Measurements from ENCODE around the gene CIRBP. TPM values are rescaled to one million over a fixed set of nuclear protein-coding genes. Genes with fewer than 3 reads are reported as not detected.
"Not testable (repeated sequence)": the region's sequence is repeated elsewhere in the genome, so short reads cannot be mapped to it uniquely, and the experiment has no call there.

CIRBP gene
- total and polyA plus RNA-seq, 2 donors (not counting 1 experiment from before 2014, with no cell fraction given), result 104 to 298 TPM

GRCh38 chr19:1300744-1301490 is 31.8 kb downstream of the CIRBP start:
- Histone ChIP-seq H3K4me3 (replicated peaks in 1 of 4; ENCODE audit: control extremely low read depth in 1 of 4, insufficient read depth in 1 of 4, low read depth in 3 of 4, low read length in 4 of 4) (no peak overlapping the region), H3K4me1 (ENCODE audit: control insufficient read depth, extremely low read depth, insufficient read depth, low read length) (no peaks in the 10 kb centered on the region), H3K79me2 (ENCODE audit: control insufficient read depth, insufficient read depth, low read length) (no peaks in the 10 kb centered on the region), H2AFZ (ENCODE audit: low read length) (no peak overlapping the region), H3K9ac (ENCODE audit: insufficient read depth, low read length) (no peak overlapping the region), H3K9me3 (ENCODE audit: control insufficient read depth, insufficient read depth, low read depth, low read length) (no peaks in the 10 kb centered on the region), H3K4me2 (ENCODE audit: extremely low read depth, insufficient read depth, low read length) (no peak overlapping the region), H3K27me3 (ENCODE audit: control insufficient read depth, insufficient read depth, low read length) (no peaks in the 10 kb centered on the region), H4K20me1 (ENCODE audit: control insufficient read depth, extremely low read depth, insufficient read depth, low read length) (no peaks in the 10 kb centered on the region), H3K36me3 (ENCODE audit: control insufficient read depth, insufficient read depth, low read length) (no peaks in the 10 kb centered on the region), H3K27ac (ENCODE audit: insufficient read depth, low read length) (no peak overlapping the region)
- DNase-seq (ENCODE audit: low read depth in 2 of 2), result no peak
- TF ChIP-seq CTCF (conservative IDR thresholded peaks at IDR 0.05 in 1 of 2, IDR thresholded peaks at IDR 0.05 in 1 of 2; ENCODE audit: low read depth in 1 of 2, low read length in 2 of 2), result no peak
- no peak for TF ChIP-seq EZH2 (IDR thresholded peaks at IDR 0.05; ENCODE audit: low read length, missing control alignments)

- Histone ChIP-seq H3K9ac (ENCODE audit: insufficient read depth, low read length) (no peak overlapping the region), H3K9me3 (ENCODE audit: control insufficient read depth, insufficient read depth, low read depth, low read length) (no peaks in the 10 kb centered on the region), H3K4me1 (ENCODE audit: control insufficient read depth, extremely low read depth, insufficient read depth, low read length) (no peaks in the 10 kb centered on the region), H3K4me3 (replicated peaks in 1 of 4; ENCODE audit: control extremely low read depth in 1 of 4, insufficient read depth in 1 of 4, low read depth in 3 of 4, low read length in 4 of 4) (no peak overlapping the region), H3K27me3 (ENCODE audit: control insufficient read depth, insufficient read depth, low read length) (no peaks in the 10 kb centered on the region), H3K4me2 (ENCODE audit: extremely low read depth, insufficient read depth, low read length) (no peak overlapping the region), H3K36me3 (ENCODE audit: control insufficient read depth, insufficient read depth, low read length) (no peaks in the 10 kb centered on the region), H4K20me1 (ENCODE audit: control insufficient read depth, extremely low read depth, insufficient read depth, low read length) (no peaks in the 10 kb centered on the region), H3K27ac (ENCODE audit: insufficient read depth, low read length) (no peak overlapping the region), H2AFZ (ENCODE audit: low read length) (no peak overlapping the region), H3K79me2 (ENCODE audit: control insufficient read depth, insufficient read depth, low read length) (no peaks in the 10 kb centered on the region)
- no peak for DNase-seq (ENCODE audit: low read depth in 2 of 2)
- TF ChIP-seq EZH2 (IDR thresholded peaks at IDR 0.05; ENCODE audit: low read length, missing control alignments) (no peak), CTCF (conservative IDR thresholded peaks at IDR 0.05 in 1 of 2, IDR thresholded peaks at IDR 0.05 in 1 of 2; ENCODE audit: low read depth in 1 of 2, low read length in 2 of 2) (no peak)
These were observed 33.6 kb downstream of the CIRBP start for GRCh38 chr19:1302533-1303239.

GRCh38 chr19:1304197-1304924 is 35.2 kb downstream of the CIRBP start:
- DNase-seq (ENCODE audit: low read depth in 2 of 2), result no peak
- H3K79me2 ChIP-seq (ENCODE audit: control insufficient read depth, insufficient read depth, low read length), result no peaks in the 10 kb centered on the region
- no peak overlapping the region for H3K27ac ChIP-seq (ENCODE audit: insufficient read depth, low read length)
- no peaks in the 10 kb centered on the region for H3K9me3 ChIP-seq (ENCODE audit: control insufficient read depth, insufficient read depth, low read depth, low read length)
- H3K4me3 ChIP-seq (replicated peaks in 1 of 4; ENCODE audit: control extremely low read depth in 1 of 4, insufficient read depth in 1 of 4, low read depth in 3 of 4, low read length in 4 of 4), result no peak overlapping the region
- H4K20me1 ChIP-seq (ENCODE audit: control insufficient read depth, extremely low read depth, insufficient read depth, low read length), result no peaks in the 10 kb centered on the region
- H3K4me2 ChIP-seq (ENCODE audit: extremely low read depth, insufficient read depth, low read length), result no peak overlapping the region
- no peaks in the 10 kb centered on the region for H3K4me1 ChIP-seq (ENCODE audit: control insufficient read depth, extremely low read depth, insufficient read depth, low read length)
- TF ChIP-seq CTCF (conservative IDR thresholded peaks at IDR 0.05 in 1 of 2, IDR thresholded peaks at IDR 0.05 in 1 of 2; ENCODE audit: low read depth in 1 of 2, low read length in 2 of 2) (no peak), EZH2 (IDR thresholded peaks at IDR 0.05; ENCODE audit: low read length, missing control alignments) (no peak)
- H3K27me3 ChIP-seq (ENCODE audit: control insufficient read depth, insufficient read depth, low read length), result no peaks in the 10 kb centered on the region
- no peak overlapping the region for H2AFZ ChIP-seq (ENCODE audit: low read length)
- H3K36me3 ChIP-seq (ENCODE audit: control insufficient read depth, insufficient read depth, low read length), result no peaks in the 10 kb centered on the region
- no peak overlapping the region for H3K9ac ChIP-seq (ENCODE audit: insufficient read depth, low read length)

GRCh38 chr19:1305354-1305753 is 36.2 kb downstream of the CIRBP start:
- H3K79me2 ChIP-seq (ENCODE audit: control insufficient read depth, insufficient read depth, low read length); H3K4me3 ChIP-seq (replicated peaks in 1 of 4; ENCODE audit: control extremely low read depth in 1 of 4, insufficient read depth in 1 of 4, low read depth in 3 of 4, low read length in 4 of 4); H2AFZ ChIP-seq (ENCODE audit: low read length); H3K4me1 ChIP-seq (ENCODE audit: control insufficient read depth, extremely low read depth, insufficient read depth, low read length); H3K4me2 ChIP-seq (ENCODE audit: extremely low read depth, insufficient read depth, low read length); DNase-seq (ENCODE audit: low read depth in 2 of 2); H3K36me3 ChIP-seq (ENCODE audit: control insufficient read depth, insufficient read depth, low read length); H3K27me3 ChIP-seq (ENCODE audit: control insufficient read depth, insufficient read depth, low read length); H3K9ac ChIP-seq (ENCODE audit: insufficient read depth, low read length); H4K20me1 ChIP-seq (ENCODE audit: control insufficient read depth, extremely low read depth, insufficient read depth, low read length); H3K9me3 ChIP-seq (ENCODE audit: control insufficient read depth, insufficient read depth, low read depth, low read length); H3K27ac ChIP-seq (ENCODE audit: insufficient read depth, low read length): not testable (repeated sequence)
